Measurements from ENCODE around the gene MDM2. TPM values are rescaled to one million over a fixed set of nuclear protein-coding genes. Genes with fewer than 3 reads are reported as not detected.

Gene MDM2
- total RNA-seq, 4 donors from 2014 or later = 39.5 to 84.1 (median 61.8) TPM

DNA sequence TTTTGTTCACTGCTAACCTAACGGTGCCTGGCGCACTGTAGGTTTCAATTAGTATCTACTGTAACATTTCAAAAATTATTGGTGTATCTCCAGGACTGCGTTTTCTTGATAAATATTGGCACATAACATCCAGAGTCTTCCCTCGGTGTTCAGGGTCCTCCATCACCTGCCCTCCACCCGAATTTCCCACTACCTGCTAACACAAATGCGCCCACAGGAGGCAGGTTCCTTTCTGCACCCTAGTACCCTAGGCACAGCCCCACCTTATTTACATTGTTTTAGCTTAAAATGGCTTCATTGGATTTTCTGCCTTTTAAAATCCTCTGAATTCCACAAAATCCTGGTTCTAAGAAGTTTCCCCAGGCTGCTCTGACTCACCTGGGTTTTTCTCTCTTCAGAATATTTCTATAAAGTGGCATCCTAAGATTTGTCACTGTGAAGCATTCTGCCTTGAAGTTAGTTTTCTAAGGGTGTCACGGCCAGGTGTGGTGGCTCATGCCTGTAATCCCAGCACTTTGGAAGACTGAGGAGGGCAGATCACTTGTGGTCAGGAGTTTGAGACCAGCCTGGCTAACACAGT is 86.4 kb downstream of the MDM2 start:
- TF ChIP-seq, protein P1, sequence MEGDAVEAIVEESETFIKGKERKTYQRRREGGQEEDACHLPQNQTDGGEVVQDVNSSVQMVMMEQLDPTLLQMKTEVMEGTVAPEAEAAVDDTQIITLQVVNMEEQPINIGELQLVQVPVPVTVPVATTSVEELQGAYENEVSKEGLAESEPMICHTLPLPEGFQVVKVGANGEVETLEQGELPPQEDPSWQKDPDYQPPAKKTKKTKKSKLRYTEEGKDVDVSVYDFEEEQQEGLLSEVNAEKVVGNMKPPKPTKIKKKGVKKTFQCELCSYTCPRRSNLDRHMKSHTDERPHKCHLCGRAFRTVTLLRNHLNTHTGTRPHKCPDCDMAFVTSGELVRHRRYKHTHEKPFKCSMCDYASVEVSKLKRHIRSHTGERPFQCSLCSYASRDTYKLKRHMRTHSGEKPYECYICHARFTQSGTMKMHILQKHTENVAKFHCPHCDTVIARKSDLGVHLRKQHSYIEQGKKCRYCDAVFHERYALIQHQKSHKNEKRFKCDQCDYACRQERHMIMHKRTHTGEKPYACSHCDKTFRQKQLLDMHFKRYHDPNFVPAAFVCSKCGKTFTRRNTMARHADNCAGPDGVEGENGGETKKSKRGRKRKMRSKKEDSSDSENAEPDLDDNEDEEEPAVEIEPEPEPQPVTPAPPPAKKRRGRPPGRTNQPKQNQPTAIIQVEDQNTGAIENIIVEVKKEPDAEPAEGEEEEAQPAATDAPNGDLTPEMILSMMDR (IDR thresholded peaks at IDR 0.05) = no peak
- no peak for TF ChIP-seq POLR2A (IDR thresholded peaks at IDR 0.05)
- WGBS = 94% methylated on average over 7 of the region's 7 CpGs
- H3K9me3 ChIP-seq = no peaks in the 10 kb centered on the region

DNA sequence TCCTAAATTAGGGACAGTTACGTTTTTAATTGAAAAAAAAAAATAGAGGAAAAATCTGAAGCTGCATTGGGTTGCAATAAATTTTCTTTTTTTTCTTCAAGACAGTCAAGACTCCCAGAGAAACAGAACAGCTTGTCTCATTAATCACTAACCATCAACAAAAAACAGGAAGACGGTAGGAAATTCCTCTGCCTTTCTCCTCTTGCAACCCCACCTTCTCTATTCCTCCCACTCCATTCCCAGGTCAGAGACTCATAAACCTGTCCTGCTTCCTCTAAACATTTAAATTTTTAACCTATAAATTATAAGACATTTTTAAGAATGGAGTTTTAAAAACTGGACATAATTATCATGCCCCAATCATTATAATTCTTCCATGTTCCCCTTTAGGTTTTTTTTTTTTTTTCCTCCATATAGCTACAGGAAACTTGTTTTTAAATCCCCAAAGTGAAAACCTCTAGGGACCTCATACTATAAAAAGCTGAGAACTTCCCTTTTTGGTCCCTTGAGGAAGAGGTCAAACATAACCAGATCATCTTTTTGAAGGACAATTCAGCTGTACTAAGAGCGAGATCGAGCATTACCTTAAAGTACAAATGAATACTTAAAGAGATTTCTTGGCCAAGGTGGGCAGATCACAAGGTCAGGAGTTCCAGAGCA is 89.0 kb downstream of the MDM2 start:
- H3K27ac ChIP-seq = no peak overlapping the region
- WGBS = 64% methylated on average over 4 of the region's 4 CpGs
- TF ChIP-seq EP300 (IDR thresholded peaks at IDR 0.05) (no peak), POLR2AphosphoS5 (IDR thresholded peaks at IDR 0.05) (no peak), POLR2A (IDR thresholded peaks at IDR 0.05) (no peak)
- TF ChIP-seq, protein P1 (IDR thresholded peaks at IDR 0.05) = no peak
- no peaks in the 10 kb centered on the region for H3K27me3 ChIP-seq
- peaks cover 5% of the 10 kb centered on the region for H3K4me1 ChIP-seq
- no peaks in the 10 kb centered on the region for H3K36me3 ChIP-seq
- DNase-seq (ENCODE audit: low spot score in 2 of 2) = no peak
- no peak overlapping the region for H3K4me3 ChIP-seq
- H3K9me3 ChIP-seq = no peaks in the 10 kb centered on the region

More for the DNA sequence above, 86.4 kb downstream of the MDM2 start:
- peaks cover 5% of the 10 kb centered on the region for H3K4me1 ChIP-seq
- no peak overlapping the region for H3K27ac ChIP-seq
- H3K36me3 ChIP-seq = no peaks in the 10 kb centered on the region
- H3K4me3 ChIP-seq = no peak overlapping the region
- no peak for DNase-seq (ENCODE audit: low spot score in 2 of 2)
- no peaks in the 10 kb centered on the region for H3K27me3 ChIP-seq

DNA sequence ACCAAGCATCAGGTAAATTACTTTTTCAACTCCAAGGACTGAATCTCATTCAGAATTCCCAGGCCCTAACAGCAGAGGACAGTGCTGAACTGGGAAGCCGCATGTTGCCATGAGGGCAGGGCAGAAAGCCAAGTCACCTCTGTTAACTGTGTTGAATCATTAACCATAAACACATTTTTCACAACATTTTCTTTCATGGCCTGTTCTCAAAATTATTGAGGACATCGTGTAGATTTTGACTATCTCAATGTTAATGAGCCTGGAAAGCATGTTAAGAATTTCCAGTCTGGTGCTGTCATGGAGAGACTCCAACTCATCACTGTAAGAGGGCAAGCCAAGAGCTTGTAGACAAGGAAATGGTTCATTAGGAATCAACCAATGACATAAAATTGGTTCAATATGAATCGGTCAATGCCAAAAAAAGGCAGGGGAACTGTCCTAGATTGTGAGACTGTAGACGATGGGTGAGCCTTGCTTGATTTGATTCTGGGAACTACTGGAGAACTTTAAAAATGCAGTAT is 91.3 kb downstream of the MDM2 start:
- Histone ChIP-seq H3K36me3 (no peaks in the 10 kb centered on the region), H3K27ac (no peak overlapping the region)
- no peak for DNase-seq (ENCODE audit: low spot score in 2 of 2)

DNA sequence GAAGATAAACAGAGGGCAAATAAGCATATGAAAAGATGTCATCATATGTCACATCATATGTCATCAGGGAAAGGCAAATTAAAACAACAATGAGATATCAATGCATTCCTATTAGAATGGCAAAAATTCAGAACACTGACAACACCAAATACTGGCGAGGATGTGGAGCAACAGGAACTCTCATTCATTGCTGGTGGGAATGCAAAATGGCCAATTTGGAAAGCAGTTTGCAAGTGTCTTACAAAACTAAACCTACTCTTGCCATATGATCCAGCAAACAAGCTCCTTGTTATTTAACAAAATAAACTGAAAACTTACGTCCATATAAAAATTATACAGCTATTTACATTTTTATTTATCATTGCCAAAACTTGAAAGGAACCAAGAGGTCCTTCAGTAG is 92.3 kb downstream of the MDM2 start:
- no peak for DNase-seq (ENCODE audit: low spot score in 2 of 2)
- no peak overlapping the region for H3K4me3 ChIP-seq
- no peaks in the 10 kb centered on the region for H3K9me3 ChIP-seq
- H3K36me3 ChIP-seq = no peaks in the 10 kb centered on the region
- TF ChIP-seq EP300 (IDR thresholded peaks at IDR 0.05) (no peak), POLR2A (IDR thresholded peaks at IDR 0.05) (no peak), POLR2AphosphoS5 (IDR thresholded peaks at IDR 0.05) (no peak)
- TF ChIP-seq, protein P1 (IDR thresholded peaks at IDR 0.05) = no peak
- peaks cover 5% of the 10 kb centered on the region for H3K4me1 ChIP-seq
- no peaks in the 10 kb centered on the region for H3K27me3 ChIP-seq
- H3K27ac ChIP-seq = no peak overlapping the region
- WGBS = 65% methylated on average over 2 of the region's 2 CpGs

More for the DNA sequence above, 91.3 kb downstream of the MDM2 start:
- 44% methylated on average over 4 of the region's 4 CpGs for WGBS
- Histone ChIP-seq H3K27me3 (no peaks in the 10 kb centered on the region), H3K9me3 (no peaks in the 10 kb centered on the region), H3K4me1 (peaks cover 5% of the 10 kb centered on the region), H3K4me3 (no peak overlapping the region)
- TF ChIP-seq, protein P1 (IDR thresholded peaks at IDR 0.05) = peak in 1 of 2 donors; percentile 20
- TF ChIP-seq POLR2AphosphoS5 (IDR thresholded peaks at IDR 0.05) = no peak

Other genes with a start within 250 kb of the MDM2 start
- gene RAP1B, start 197.3 kb upstream of the MDM2 start, total RNA-seq = 100 to 1,000 TPM in 3 of 4 donors, 10 to 100 TPM in 1; 95.2 to 154 (median 115) TPM
- 10 to 100 TPM; 13.3 to 82.7 (median 25.3) TPM for gene NUP107, start 121.2 kb upstream of the MDM2 start, total RNA-seq
- gene SLC35E3, start 62.0 kb upstream of the MDM2 start, total RNA-seq = 10 to 100 TPM in 2 of 4 donors, 1 to 10 TPM in 2; 3.6 to 17.0 (median 9.7) TPM
- gene CPM, start 125.0 kb downstream of the MDM2 start, total RNA-seq = 100 to 1,000 TPM in 1 of 4 donors, 10 to 100 TPM in 3; 59.0 to 120 (median 79.7) TPM